RWPE1 (cell line): ENCODE measurements around the gene CD14.
A peak's percentile ranks its signal among the peaks of the same experiment; 100 is the strongest.

Source experiments
- CTCF ChIA-PET: fragments of 350-600 bp; sonication (Branson Sonifier 250); formaldehyde crosslinking; extraction: SDS; loops from one replicate; lab custom pipeline; 2021; lab: Yijun Ruan, JAX
- POLR2A ChIA-PET: fragments of 400-600 bp; formaldehyde crosslinking; extraction: SDS; loops from one replicate; lab custom pipeline; 2020; ENCODE audit warnings: antibody characterized with exemption; ENCODE audit not compliant: low non-redundant PET; lab: Yijun Ruan, JAX
- DNase-seq: peaks from one replicate; pipeline ENCODE4 v3.0.0; 2012; ENCODE audit warnings: low spot score
- H3K27ac ChIP-seq: fragments of 450-650 bp; 2 replicates; pipeline ENCODE4 v1.5.1; 2017
- TF ChIP-seq, protein P1 (sequence below): fragments of 450-650 bp; conservative IDR thresholded peaks from 2 replicates; pipeline ENCODE4 v1.5.1; 2017; ENCODE audit warnings: low read depth, mild to moderate bottlenecking

The CD14 gene

DNA sequence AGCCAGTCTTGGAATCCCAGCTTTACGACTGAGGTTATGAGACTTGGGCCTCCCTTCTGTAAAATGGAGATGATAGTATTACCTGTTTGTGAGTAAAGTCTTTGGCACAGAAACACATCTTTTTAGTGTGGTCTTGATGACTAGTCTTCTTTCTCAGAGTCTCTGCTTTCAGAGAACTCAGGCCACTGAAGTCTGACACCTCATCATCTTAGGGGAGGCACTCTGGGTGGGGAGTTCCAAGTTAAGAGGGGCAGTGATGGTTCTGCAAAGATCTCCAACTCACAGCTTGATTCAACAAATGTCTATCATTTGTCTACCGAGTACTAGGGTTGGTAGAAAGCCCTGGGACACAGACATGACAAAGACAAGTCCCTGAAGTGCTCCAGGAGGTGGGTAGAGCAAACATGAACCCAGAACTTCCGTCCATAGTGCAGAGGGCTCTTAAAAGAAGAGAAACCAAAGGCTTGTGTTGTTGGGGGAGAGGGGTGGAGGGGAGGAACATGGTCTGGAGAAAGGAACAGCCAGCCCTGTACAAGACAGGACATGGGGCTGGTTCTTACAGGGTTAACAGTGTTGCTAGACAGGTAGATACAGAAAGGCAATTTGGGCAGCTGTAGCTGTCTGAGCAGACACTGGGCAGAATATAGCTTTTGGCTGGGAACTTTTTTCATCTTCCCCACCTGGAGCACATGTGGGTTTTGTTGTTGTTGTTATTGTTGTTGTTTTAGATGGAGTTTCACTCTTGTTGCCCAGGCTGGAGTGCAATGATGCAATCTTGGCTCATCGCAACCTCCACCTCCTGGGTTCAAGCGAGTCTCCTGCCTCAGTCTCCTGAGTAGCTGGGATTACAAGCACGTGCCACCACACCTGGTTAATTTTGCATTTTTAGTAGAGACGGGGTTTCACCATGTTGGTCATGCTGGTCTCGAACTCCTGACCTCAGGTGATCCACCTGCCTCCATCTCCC is 2.6 kb upstream of the CD14 start:
- no peak overlapping the region for H3K27ac ChIP-seq
- no peak for DNase-seq
- TF ChIP-seq, protein P1, sequence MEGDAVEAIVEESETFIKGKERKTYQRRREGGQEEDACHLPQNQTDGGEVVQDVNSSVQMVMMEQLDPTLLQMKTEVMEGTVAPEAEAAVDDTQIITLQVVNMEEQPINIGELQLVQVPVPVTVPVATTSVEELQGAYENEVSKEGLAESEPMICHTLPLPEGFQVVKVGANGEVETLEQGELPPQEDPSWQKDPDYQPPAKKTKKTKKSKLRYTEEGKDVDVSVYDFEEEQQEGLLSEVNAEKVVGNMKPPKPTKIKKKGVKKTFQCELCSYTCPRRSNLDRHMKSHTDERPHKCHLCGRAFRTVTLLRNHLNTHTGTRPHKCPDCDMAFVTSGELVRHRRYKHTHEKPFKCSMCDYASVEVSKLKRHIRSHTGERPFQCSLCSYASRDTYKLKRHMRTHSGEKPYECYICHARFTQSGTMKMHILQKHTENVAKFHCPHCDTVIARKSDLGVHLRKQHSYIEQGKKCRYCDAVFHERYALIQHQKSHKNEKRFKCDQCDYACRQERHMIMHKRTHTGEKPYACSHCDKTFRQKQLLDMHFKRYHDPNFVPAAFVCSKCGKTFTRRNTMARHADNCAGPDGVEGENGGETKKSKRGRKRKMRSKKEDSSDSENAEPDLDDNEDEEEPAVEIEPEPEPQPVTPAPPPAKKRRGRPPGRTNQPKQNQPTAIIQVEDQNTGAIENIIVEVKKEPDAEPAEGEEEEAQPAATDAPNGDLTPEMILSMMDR, result no peak
- POLR2A ChIA-PET, result no interaction called here
- CTCF ChIA-PET, result interaction anchor here (0.7 to 1.7 kb wide), 7 partner anchors 11 to 97 kb away, joined by 3 to 11 read pairs (median 5); partner anchors contain the start of gene EIF4EBP3

DNA sequence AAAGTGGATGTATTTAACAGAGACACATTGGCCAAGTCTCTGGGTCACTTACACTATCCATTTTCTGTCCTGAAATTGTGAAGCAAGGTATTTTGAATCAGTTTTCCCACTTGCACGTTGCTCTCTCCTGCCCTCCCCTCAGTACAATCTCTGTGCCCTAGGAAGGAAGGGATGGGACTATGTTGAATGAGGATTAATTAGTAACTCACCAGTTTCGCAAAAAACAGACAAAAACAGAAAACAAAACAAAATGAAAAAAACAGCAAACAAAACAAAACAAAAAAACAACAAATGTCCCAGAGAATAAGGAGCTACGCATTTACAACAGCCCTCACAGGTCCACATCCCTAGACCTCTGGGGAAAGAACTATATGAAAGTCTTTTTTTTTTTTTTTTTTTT is 1.1 kb upstream of the CD14 start:
- H3K27ac ChIP-seq, result no peak overlapping the region
- POLR2A ChIA-PET, result no interaction called here
- no peak for DNase-seq
- CTCF ChIA-PET, result interaction anchor here (0.6 to 1.7 kb wide), 3 partner anchors 33 to 413 kb away, joined by 3 to 6 read pairs (median 5); partner anchors contain the start of gene EIF4EBP3
- TF ChIP-seq, protein P1, result no peak

DNA sequence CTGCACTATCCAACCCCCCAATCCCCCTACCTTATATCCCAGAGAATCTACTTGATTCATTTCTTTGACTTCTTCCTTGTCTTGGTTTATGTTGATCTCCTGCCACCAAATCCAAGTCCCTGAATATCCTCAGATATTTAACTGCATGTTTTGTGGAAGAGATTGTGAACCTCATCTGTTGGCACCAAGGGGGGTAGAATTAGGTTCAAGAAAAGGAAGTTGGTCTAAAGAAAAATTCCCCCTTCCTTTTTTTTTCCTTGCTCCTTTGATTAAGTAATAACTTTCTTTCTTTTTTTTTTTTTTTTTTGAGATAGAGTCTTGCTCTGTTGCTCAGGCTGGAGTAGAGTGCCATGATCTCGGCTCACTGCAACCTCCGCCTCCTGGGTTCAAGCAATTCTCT is 526 bp upstream of the CD14 start:
- POLR2A ChIA-PET, result no interaction called here
- CTCF ChIA-PET, result no interaction called here
- TF ChIP-seq, protein P1, result no peak
- no peak for DNase-seq
- H3K27ac ChIP-seq, result peak overlapping the region; percentile 60

DNA sequence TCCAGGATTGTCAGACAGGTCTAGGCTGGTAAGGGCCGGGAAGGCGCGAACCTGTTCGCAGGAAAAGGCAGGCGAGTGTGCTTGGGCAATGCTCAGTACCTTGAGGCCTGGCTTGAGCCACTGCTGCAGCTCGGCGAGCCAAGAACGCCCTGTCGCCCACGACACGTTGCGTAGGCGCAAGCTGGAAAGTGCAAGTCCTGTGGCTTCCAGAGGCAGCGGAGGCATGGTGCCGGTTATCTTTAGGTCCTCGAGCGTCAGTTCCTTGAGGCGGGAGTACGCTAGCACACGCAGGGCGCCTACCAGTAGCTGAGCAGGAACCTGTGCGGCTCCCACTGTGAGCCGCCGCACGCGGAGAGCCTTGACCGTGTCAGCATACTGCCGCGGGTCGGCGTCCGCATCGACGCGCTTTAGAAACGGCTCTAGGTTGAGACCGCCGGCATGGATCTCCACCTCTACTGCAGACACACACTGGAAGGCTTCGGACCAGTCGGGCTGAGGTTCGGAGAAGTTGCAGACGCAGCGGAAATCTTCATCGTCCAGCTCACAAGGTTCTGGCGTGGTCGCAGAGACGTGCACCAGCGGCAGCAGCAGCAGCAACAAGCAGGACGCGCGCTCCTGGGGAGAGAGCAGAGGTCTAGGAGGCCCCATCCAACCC is 482 bp downstream of the CD14 start:
- peak overlapping the region; percentile 60 for H3K27ac ChIP-seq
- POLR2A ChIA-PET, result no interaction called here
- no peak for DNase-seq
- CTCF ChIA-PET, result interaction anchor here (0.6 to 0.8 kb wide), 3 partner anchors 12 to 411 kb away, joined by 3 to 5 read pairs (median 5); partner anchors contain the start of gene EIF4EBP3
- TF ChIP-seq, protein P1, result no peak

DNA sequence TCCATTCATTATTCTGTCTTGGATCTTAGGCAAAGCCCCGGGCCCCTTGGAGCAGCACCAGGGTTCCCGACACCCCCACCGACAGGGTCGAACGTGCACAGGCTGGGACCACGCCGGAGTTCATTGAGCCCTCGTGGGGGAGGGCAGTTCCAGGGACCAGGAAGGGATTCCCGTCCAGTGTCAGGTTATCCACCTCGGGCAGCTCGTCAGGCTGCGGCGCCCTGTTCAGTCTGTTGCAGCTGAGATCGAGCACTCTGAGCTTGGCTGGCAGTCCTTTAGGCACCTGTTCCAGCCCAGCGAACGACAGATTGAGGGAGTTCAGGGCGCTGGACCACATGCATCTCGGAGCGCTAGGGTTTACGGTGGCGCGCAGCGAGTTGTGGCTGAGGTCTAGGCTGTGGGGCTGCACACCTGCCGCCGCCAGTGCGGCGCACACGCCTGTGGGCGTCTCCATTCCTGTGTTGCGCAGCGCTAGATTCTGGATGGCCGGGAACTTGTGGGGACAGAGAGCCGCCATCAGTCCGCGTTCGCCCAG is 1.1 kb downstream of the CD14 start:
- H3K27ac ChIP-seq, result peak overlapping the region; percentile 60
- no peak for DNase-seq
- ChIA-PET CTCF (interaction anchor here (0.6 kb wide), 1 partner anchor 410 kb away, joined by 3 read pairs; no protein-coding TSS in a partner anchor), POLR2A (no interaction called here)
- TF ChIP-seq, protein P1, result no peak

DNA sequence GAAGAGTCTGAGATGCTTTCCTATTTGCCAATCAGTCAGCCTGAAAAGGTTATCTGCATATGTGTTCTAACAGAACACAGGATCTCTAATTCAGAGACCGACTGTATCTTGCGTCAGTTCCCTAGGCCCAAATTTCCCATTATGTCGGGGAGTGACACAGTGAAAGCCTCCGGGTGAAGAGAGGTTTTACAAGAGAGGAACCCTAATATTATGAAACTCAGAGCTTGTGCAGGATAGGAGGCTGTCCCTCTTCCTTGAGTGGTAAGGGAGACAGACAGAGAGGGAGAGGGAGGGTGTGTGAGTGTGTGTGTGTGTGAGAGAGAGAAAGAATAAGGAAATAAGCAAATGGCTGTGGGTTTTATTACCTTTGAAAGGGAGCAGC is 1.9 kb downstream of the CD14 start:
- DNase-seq, result no peak
- no peak overlapping the region for H3K27ac ChIP-seq
- ChIA-PET POLR2A (interaction anchor here (0.6 to 1.1 kb wide), 2 partner anchors 17 to 102 kb away, joined by 3 read pairs; partner anchors contain the start of gene IK), CTCF (interaction anchor here (0.8 to 1.6 kb wide), 2 partner anchors 8 to 28 kb away, joined by 3 to 7 read pairs; partner anchors contain the start of gene TMCO6)
- TF ChIP-seq, protein P1, result no peak
